Ecto neural progenitor cell (in vitro differentiated cells): ENCODE measurements around the gene PDE3B.
"Not testable (repeated sequence)": the region's sequence is repeated elsewhere in the genome, so short reads cannot be mapped to it uniquely, and the experiment has no call there.

Experiments used
- DNase-seq: peaks from one replicate; pipeline ENCODE4 v3.0.0-alpha.2; 2018; ENCODE audit warnings: low spot score

The PDE3B gene

GRCh38 chr11:14642453-14642852 lies 1.2 kb upstream of the PDE3B start:
- no peak for DNase-seq

GRCh38 chr11:14642873-14643696 lies 519 bp upstream of the PDE3B start:
- DNase-seq: no peak

GRCh38 chr11:14644226-14645014 lies 816 bp downstream of the PDE3B start:
- DNase-seq: peak; percentile 73

GRCh38 chr11:14645015-14645912 lies 1.7 kb downstream of the PDE3B start:
- no peak for DNase-seq

- DNase-seq: no peak
These were observed 2.6 kb downstream of the PDE3B start for GRCh38 chr11:14645985-14646900.

GRCh38 chr11:14650064-14650463 lies 6.5 kb downstream of the PDE3B start:
- no peak for DNase-seq

GRCh38 chr11:14653090-14653489 lies 9.5 kb downstream of the PDE3B start:
- DNase-seq: no peak

- no peak for DNase-seq
These were observed 11.8 kb downstream of the PDE3B start for GRCh38 chr11:14655435-14655834.

GRCh38 chr11:14656536-14657457 lies 13.2 kb downstream of the PDE3B start:
- DNase-seq: no peak

- no peak for DNase-seq
These were observed 14.2 kb downstream of the PDE3B start for GRCh38 chr11:14657841-14658240.

- DNase-seq: not testable (repeated sequence)
These were observed 21.3 kb downstream of the PDE3B start for GRCh38 chr11:14664926-14665325.

- not testable (repeated sequence) for DNase-seq
These were observed 23.7 kb downstream of the PDE3B start for GRCh38 chr11:14667329-14667728.

GRCh38 chr11:14668731-14669301 lies 25.2 kb downstream of the PDE3B start:
- DNase-seq: no peak

GRCh38 chr11:14669499-14669898 lies 25.9 kb downstream of the PDE3B start:
- DNase-seq: no peak

- DNase-seq: no peak
These were observed 26.4 kb downstream of the PDE3B start for GRCh38 chr11:14669958-14670357.

GRCh38 chr11:14672635-14673034 lies 29.0 kb downstream of the PDE3B start:
- DNase-seq: no peak

- DNase-seq: no peak
These were observed 29.8 kb downstream of the PDE3B start for GRCh38 chr11:14673421-14673820.

- no peak for DNase-seq
These were observed 30.3 kb downstream of the PDE3B start for GRCh38 chr11:14673824-14674405.

GRCh38 chr11:14676068-14676467 lies 32.5 kb downstream of the PDE3B start:
- no peak for DNase-seq
